Right hindlimb (tissue), 1 donor: ENCODE data around the gene BTNL8.

Experiments
- DNase-seq: peaks from one replicate; pipeline ENCODE4 v3.0.0-alpha.2; 2018

The BTNL8 gene

GRCh38 chr5:180970336-180970735 is 71.4 kb downstream of the BTNL8 start:
- no peak for DNase-seq

- DNase-seq: no peak
These were observed 71.9 kb downstream of the BTNL8 start for GRCh38 chr5:180970875-180971274.

GRCh38 chr5:180974612-180975315 is 75.8 kb downstream of the BTNL8 start:
- no peak for DNase-seq

DNA sequence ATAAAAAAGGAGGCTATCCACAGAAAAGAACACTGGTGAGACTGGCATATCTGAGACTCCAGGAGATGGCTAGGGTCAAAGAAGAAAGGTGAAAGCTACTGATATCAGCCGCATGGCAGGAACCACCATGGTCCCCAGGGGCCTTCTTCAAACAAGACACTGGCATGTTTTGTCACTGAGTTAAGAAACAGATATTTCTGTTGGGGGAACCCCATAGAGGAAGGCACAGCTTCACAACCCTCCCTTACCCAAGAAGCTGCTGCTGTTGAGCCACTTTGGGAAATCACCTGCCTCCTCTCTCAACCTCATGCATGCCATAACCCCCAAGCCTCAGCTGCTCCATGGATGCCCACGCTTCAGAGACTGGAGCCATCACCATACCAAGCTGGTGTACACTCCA is 76.4 kb downstream of the BTNL8 start:
- DNase-seq: no peak

GRCh38 chr5:180976518-180976917 is 77.6 kb downstream of the BTNL8 start:
- DNase-seq: no peak

DNA sequence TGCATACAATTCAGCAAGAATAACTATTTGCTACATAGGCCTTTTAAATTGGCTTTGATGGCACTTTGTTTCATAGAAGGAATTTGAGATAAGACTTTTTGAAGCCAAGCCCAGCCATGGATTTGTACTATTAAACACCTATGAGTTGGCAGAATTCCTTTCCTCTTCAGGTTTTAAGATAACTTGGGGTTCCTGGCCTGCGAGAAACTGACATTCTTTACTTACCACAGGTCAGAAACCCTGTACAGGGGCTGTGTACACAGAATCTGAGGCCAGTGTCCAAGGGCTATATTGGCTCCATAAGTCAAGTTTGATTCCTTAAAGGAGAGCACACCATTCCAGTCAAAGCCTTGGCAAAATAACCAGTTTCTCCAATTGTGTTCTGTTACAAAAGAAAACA is 78.9 kb downstream of the BTNL8 start:
- DNase-seq: no peak

GRCh38 chr5:180982008-180982741 is 83.2 kb downstream of the BTNL8 start:
- no peak for DNase-seq

DNA sequence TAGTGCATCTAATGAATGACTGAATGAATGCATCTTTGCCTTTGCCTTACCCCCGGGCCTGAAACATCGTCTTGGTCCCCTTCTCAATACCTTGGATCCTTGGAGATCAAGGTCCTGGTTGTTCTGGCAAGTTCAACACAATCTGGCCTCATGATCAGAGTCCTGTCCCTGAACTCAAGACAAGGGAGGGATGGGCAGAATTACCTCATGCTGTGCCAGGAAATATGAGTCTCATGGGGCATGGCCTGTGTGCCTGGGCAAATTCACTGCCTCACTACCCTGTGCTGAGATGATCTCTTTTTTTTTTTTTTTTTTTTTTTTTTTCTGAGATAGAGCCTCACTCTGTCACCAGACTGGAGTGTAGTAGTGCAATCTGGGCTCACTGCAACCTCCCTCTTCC is 89.1 kb downstream of the BTNL8 start:
- DNase-seq: no peak

- DNase-seq: no peak
These were observed 89.6 kb downstream of the BTNL8 start, which contains the start of gene BTNL3 for GRCh38 chr5:180988592-180988991. TSS of gene BTNL3 (plus strand) at chr5:180988846. CDS start at chr5:180989029, 183 bp downstream.

GRCh38 chr5:180990086-180990881 is 91.3 kb downstream of the BTNL8 start:
- DNase-seq: no peak

GRCh38 chr5:180990882-180991242 is 91.9 kb downstream of the BTNL8 start:
- no peak for DNase-seq
